Measurements from ENCODE around the gene RASSF8. TPM values are rescaled to one million over a fixed set of nuclear protein-coding genes. Genes with fewer than 3 reads are reported as not detected.

The RASSF8 gene
- total and polyA plus RNA-seq, 2 of the 8 experiments (the other 6 are each of a cell fraction or from before 2014, with no cell fraction given), result 6.4 to 46.7 TPM

GRCh38 chr12:26127404-26127803, 168.9 kb downstream of the RASSF8 start:
- FAIRE-seq (no peak), DNase-seq (ENCODE audit: low read depth in 1 of 2, low spot score in 2 of 2) (no peak)
- Histone ChIP-seq H2BK15ac (ENCODE audit: low read length) (no peak overlapping the region), H3K27me3 (replicated peaks in 1 of 4; ENCODE audit: control insufficient read depth in 3 of 4, extremely low read depth in 1 of 4, insufficient read depth in 3 of 4, low read length in 3 of 4) (peaks cover 39 to 71% (median 57%) of the 10 kb centered on the region in 4 experiments), H3K14ac (ENCODE audit: insufficient read length) (no peak overlapping the region), H2BK120ac (replicated peaks; ENCODE audit: low read depth, low read length) (no peak overlapping the region), H3K36me3 (ENCODE audit: control insufficient read depth in 2 of 4, insufficient read depth in 4 of 4, low read length in 3 of 4) (no peaks in the 10 kb centered on the region; a peak in 1 of 8 replicates), H3K79me2 (ENCODE audit: control insufficient read depth in 1 of 2, insufficient read depth in 2 of 2, low read length in 2 of 2) (no peaks in the 10 kb centered on the region), H3K23me2 (ENCODE audit: low read depth, low read length) (peaks cover 22% of the 10 kb centered on the region; the same call in 1 of the 2 replicates), H3K4ac (replicated peaks; ENCODE audit: insufficient read length, low read depth, low read length) (no peak overlapping the region), H3K18ac (ENCODE audit: extremely low read depth, low read length) (no peak overlapping the region), H3K9ac (replicated peaks in 1 of 4; ENCODE audit: extremely low read depth in 1 of 4, low read depth in 3 of 4, low read length in 3 of 4) (no peak overlapping the region), H2BK20ac (ENCODE audit: low read length) (no peak overlapping the region), H4K20me1 (replicated peaks in 1 of 2; ENCODE audit: control insufficient read depth in 1 of 2, insufficient read depth in 2 of 2, low read length in 2 of 2) (no peaks in the 10 kb centered on the region), H3K9me3 (ENCODE audit: insufficient read depth in 2 of 2, low read depth in 1 of 2, low read length in 1 of 2) (no peaks in the 10 kb centered on the region), H2AK5ac (ENCODE audit: low read depth, low read length) (no peak overlapping the region), H3K23ac (ENCODE audit: insufficient read length) (no peak overlapping the region), H4K91ac (replicated peaks; ENCODE audit: insufficient read length, low read length) (no peak overlapping the region), H3K56ac (replicated peaks; ENCODE audit: insufficient read length, low read depth, low read length) (no peak overlapping the region), H3K27ac (ENCODE audit: low read depth, low read length) (no peak overlapping the region), H3K79me1 (ENCODE audit: low read depth, low read length) (no peaks in the 10 kb centered on the region), H4K5ac (ENCODE audit: insufficient read length, low read depth, low read length) (no peak overlapping the region), H3K4me3 (ENCODE audit: extremely low read depth in 1 of 4, insufficient read depth in 2 of 4, low read depth in 3 of 4, low read length in 4 of 4) (peak overlapping the region in 3 of 4 experiments; percentile 59 to 81 (median 72); a peak in 1 of 8 replicates), H3K4me2 (ENCODE audit: insufficient read depth in 1 of 2, low read depth in 2 of 2, low read length in 2 of 2) (peak overlapping the region; percentile 85 to 99; a peak in 3 of 4 replicates), H2AFZ (ENCODE audit: low read length) (no peak overlapping the region), H2BK12ac (ENCODE audit: low read depth, low read length) (no peak overlapping the region), H3K4me1 (replicated peaks in 1 of 4; ENCODE audit: control insufficient read depth in 3 of 4, insufficient read depth in 4 of 4, low read length in 3 of 4) (peaks cover 0 to 11% (median 7%) of the 10 kb centered on the region in 4 experiments; a peak in 6 of 7 replicates), H4K8ac (ENCODE audit: extremely low read depth, insufficient read depth, low read length) (no peak overlapping the region), H2BK5ac (ENCODE audit: low read depth, low read length) (no peak overlapping the region)
- 56% methylated on average over 2 of the region's 2 CpGs; no CpG with 5 or more reads in 1 of the 2 experiments for WGBS, 2 experiments (ENCODE audit: extremely low coverage in 1 of 2, insufficient coverage in 1 of 2, insufficient read length in 1 of 2, insufficient replicate concordance in 2 of 2, low coverage in 1 of 2, low lambda C conversion rate in 2 of 2, missing lambda C conversion rate in 1 of 2)
- TF ChIP-seq MAFK (IDR thresholded peaks at IDR 0.05; ENCODE audit: low read depth, low read length), result no peak
- 0 out of 2 replicates have a peak, but pooled peaks have one; percentile 31 for TF ChIP-seq CBX8 (IDR thresholded peaks at IDR 0.05; ENCODE audit: borderline replicate concordance, low read depth, low read length)
- no peak for TF ChIP-seq BRCA1 (IDR thresholded peaks at IDR 0.05; ENCODE audit: low read depth, low read length)
- TF ChIP-seq NRF1 (IDR thresholded peaks at IDR 0.05; ENCODE audit: low read depth, low read length), result no peak
- CTCF ChIA-PET (ENCODE audit: partially characterized antibody), result interaction anchor here (0.7 to 2.0 kb wide), 6 partner anchors 9 to 466 kb away, joined by 3 to 11 read pairs (median 3); no protein-coding TSS in a partner anchor
- POLR2A ChIA-PET (ENCODE audit: partially characterized antibody), result interaction anchor here (0.8 kb wide), 1 partner anchor 69 kb away, joined by 3 read pairs; no protein-coding TSS in a partner anchor
